Measurements from ENCODE around the gene STK10.

STK10 gene

GRCh38 chr5:172052450-172053236 is 135.4 kb downstream of the STK10 start:
- H3K4me1 ChIP-seq (ENCODE audit: control insufficient read depth, low read length): no peaks in the 10 kb centered on the region
- no peak overlapping the region for H3K4me3 ChIP-seq (ENCODE audit: low read length)
- H4K20me1 ChIP-seq (ENCODE audit: control insufficient read depth, insufficient read depth, low read depth, low read length): no peaks in the 10 kb centered on the region
- no peaks in the 10 kb centered on the region for H3K9me2 ChIP-seq (replicated peaks; ENCODE audit: control insufficient read depth, low read length)
- no peaks in the 10 kb centered on the region for H3K79me2 ChIP-seq (ENCODE audit: control insufficient read depth, low read length)
- no peak overlapping the region for H3K4me2 ChIP-seq (ENCODE audit: low read length)
- no peak overlapping the region for H3K27ac ChIP-seq (ENCODE audit: low read depth, low read length)
- no peaks in the 10 kb centered on the region for H3K27me3 ChIP-seq (ENCODE audit: control insufficient read depth, low read length)
- no peaks in the 10 kb centered on the region for H3K9me3 ChIP-seq (ENCODE audit: control insufficient read depth, insufficient read depth, low read length)
- no peaks in the 10 kb centered on the region for H3F3A ChIP-seq (ENCODE audit: control insufficient read depth, insufficient read depth)
- peaks cover 16% of the 10 kb centered on the region for H3K36me3 ChIP-seq (ENCODE audit: control insufficient read depth, low read length)
- no peak for TF ChIP-seq EZH2phosphoT487 (IDR thresholded peaks at IDR 0.05; ENCODE audit: borderline replicate concordance, low read length)
- TF ChIP-seq, protein P1, sequence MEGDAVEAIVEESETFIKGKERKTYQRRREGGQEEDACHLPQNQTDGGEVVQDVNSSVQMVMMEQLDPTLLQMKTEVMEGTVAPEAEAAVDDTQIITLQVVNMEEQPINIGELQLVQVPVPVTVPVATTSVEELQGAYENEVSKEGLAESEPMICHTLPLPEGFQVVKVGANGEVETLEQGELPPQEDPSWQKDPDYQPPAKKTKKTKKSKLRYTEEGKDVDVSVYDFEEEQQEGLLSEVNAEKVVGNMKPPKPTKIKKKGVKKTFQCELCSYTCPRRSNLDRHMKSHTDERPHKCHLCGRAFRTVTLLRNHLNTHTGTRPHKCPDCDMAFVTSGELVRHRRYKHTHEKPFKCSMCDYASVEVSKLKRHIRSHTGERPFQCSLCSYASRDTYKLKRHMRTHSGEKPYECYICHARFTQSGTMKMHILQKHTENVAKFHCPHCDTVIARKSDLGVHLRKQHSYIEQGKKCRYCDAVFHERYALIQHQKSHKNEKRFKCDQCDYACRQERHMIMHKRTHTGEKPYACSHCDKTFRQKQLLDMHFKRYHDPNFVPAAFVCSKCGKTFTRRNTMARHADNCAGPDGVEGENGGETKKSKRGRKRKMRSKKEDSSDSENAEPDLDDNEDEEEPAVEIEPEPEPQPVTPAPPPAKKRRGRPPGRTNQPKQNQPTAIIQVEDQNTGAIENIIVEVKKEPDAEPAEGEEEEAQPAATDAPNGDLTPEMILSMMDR (IDR thresholded peaks at IDR 0.05; ENCODE audit: low read depth, low read length, poor library complexity, severe bottlenecking): no peak

- Histone ChIP-seq H3K36me3 (ENCODE audit: control insufficient read depth, low read length) (peaks cover 13% of the 10 kb centered on the region), H3K4me2 (ENCODE audit: low read length) (no peak overlapping the region), H4K20me1 (ENCODE audit: control insufficient read depth, insufficient read depth, low read depth, low read length) (no peaks in the 10 kb centered on the region)
These were observed 136.2 kb downstream of the STK10 start for GRCh38 chr5:172051643-172052339.

GRCh38 chr5:172050080-172050479 is 137.9 kb downstream of the STK10 start:
- Histone ChIP-seq H3K9me2 (replicated peaks; ENCODE audit: control insufficient read depth, low read length) (no peaks in the 10 kb centered on the region), H3K27ac (ENCODE audit: low read depth, low read length) (no peak overlapping the region), H3F3A (ENCODE audit: control insufficient read depth, insufficient read depth) (no peaks in the 10 kb centered on the region), H3K27me3 (ENCODE audit: control insufficient read depth, low read length) (no peaks in the 10 kb centered on the region), H3K9me3 (ENCODE audit: control insufficient read depth, insufficient read depth, low read length) (no peaks in the 10 kb centered on the region), H3K4me1 (ENCODE audit: control insufficient read depth, low read length) (peaks cover 4% of the 10 kb centered on the region; the same call in 1 of the 2 replicates), H3K4me2 (ENCODE audit: low read length) (no peak overlapping the region), H4K20me1 (ENCODE audit: control insufficient read depth, insufficient read depth, low read depth, low read length) (no peaks in the 10 kb centered on the region), H3K79me2 (ENCODE audit: control insufficient read depth, low read length) (no peaks in the 10 kb centered on the region), H3K4me3 (ENCODE audit: low read length) (no peak overlapping the region), H3K36me3 (ENCODE audit: control insufficient read depth, low read length) (peaks cover 13% of the 10 kb centered on the region)
- TF ChIP-seq, protein P1 (IDR thresholded peaks at IDR 0.05; ENCODE audit: low read depth, low read length, poor library complexity, severe bottlenecking): no peak
- no peak for TF ChIP-seq EZH2phosphoT487 (IDR thresholded peaks at IDR 0.05; ENCODE audit: borderline replicate concordance, low read length)

More at GRCh38 chr5:172051643-172052339, 136.2 kb downstream of the STK10 start:
- Histone ChIP-seq H3K27ac (ENCODE audit: low read depth, low read length) (no peak overlapping the region), H3K4me1 (ENCODE audit: control insufficient read depth, low read length) (no peaks in the 10 kb centered on the region), H3K9me3 (ENCODE audit: control insufficient read depth, insufficient read depth, low read length) (no peaks in the 10 kb centered on the region), H3K9me2 (replicated peaks; ENCODE audit: control insufficient read depth, low read length) (no peaks in the 10 kb centered on the region), H3K79me2 (ENCODE audit: control insufficient read depth, low read length) (no peaks in the 10 kb centered on the region), H3K4me3 (ENCODE audit: low read length) (no peak overlapping the region), H3K27me3 (ENCODE audit: control insufficient read depth, low read length) (no peaks in the 10 kb centered on the region), H3F3A (ENCODE audit: control insufficient read depth, insufficient read depth) (no peaks in the 10 kb centered on the region)
- TF ChIP-seq, protein P1 (IDR thresholded peaks at IDR 0.05; ENCODE audit: low read depth, low read length, poor library complexity, severe bottlenecking): no peak
- TF ChIP-seq EZH2phosphoT487 (IDR thresholded peaks at IDR 0.05; ENCODE audit: borderline replicate concordance, low read length): no peak

Measured in DOHH2 (cell line).